ENCODE measurements around the gene SPANXN4.

DNA sequence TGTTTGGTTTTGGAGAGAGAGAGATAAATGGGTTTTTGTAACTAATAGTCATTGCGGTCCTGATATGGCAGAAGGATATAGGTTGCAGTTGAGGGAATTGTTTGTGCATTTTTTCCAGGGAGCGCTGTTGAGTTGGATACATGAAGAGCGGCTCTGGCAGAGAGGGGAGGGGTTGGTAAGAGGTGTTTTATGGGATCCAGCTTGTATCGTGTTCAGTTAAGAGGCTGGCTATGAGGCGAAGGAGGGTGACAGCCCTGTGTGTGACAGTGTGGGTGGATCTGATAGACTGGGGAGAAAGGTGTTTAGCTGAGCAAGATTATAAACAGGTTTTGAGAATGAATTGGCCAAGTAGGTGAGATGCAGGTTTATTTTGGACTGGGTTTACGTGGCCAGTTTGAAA is 1.5 kb downstream of the SPANXN4 start:
- TF ChIP-seq, protein P1, sequence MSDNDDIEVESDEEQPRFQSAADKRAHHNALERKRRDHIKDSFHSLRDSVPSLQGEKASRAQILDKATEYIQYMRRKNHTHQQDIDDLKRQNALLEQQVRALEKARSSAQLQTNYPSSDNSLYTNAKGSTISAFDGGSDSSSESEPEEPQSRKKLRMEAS (IDR thresholded peaks at IDR 0.05) = no peak
- TF ChIP-seq SP1 (IDR thresholded peaks at IDR 0.05; ENCODE audit: low read depth) (no peak), POLR2AphosphoS5 (IDR thresholded peaks at IDR 0.05; ENCODE audit: low read depth, low read length) (no peak), RAD21 (IDR thresholded peaks at IDR 0.05; ENCODE audit: low read depth) (no peak), ZNF274 (IDR thresholded peaks at IDR 0.05; ENCODE audit: low read depth, low read length) (no peak)
- TF ChIP-seq, protein P2, sequence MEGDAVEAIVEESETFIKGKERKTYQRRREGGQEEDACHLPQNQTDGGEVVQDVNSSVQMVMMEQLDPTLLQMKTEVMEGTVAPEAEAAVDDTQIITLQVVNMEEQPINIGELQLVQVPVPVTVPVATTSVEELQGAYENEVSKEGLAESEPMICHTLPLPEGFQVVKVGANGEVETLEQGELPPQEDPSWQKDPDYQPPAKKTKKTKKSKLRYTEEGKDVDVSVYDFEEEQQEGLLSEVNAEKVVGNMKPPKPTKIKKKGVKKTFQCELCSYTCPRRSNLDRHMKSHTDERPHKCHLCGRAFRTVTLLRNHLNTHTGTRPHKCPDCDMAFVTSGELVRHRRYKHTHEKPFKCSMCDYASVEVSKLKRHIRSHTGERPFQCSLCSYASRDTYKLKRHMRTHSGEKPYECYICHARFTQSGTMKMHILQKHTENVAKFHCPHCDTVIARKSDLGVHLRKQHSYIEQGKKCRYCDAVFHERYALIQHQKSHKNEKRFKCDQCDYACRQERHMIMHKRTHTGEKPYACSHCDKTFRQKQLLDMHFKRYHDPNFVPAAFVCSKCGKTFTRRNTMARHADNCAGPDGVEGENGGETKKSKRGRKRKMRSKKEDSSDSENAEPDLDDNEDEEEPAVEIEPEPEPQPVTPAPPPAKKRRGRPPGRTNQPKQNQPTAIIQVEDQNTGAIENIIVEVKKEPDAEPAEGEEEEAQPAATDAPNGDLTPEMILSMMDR (IDR thresholded peaks at IDR 0.05 in 2 of 3, conservative IDR thresholded peaks at IDR 0.05 in 1 of 3; ENCODE audit: borderline replicate concordance in 1 of 3, insufficient read depth in 1 of 3, low read depth in 2 of 3, low read length in 2 of 3) = no peak
